Fibroblast of the conjunctiva (primary cell): ENCODE data around the gene DRG2.

Source experiments
- DNase-seq: peaks from one replicate; pipeline ENCODE4 v3.0.0-alpha.2; 2010; ENCODE audit warnings: low read depth

Gene DRG2

GRCh38 chr17:18117533-18117932 lies 29.8 kb downstream of the DRG2 start:
- no peak for DNase-seq

DNA sequence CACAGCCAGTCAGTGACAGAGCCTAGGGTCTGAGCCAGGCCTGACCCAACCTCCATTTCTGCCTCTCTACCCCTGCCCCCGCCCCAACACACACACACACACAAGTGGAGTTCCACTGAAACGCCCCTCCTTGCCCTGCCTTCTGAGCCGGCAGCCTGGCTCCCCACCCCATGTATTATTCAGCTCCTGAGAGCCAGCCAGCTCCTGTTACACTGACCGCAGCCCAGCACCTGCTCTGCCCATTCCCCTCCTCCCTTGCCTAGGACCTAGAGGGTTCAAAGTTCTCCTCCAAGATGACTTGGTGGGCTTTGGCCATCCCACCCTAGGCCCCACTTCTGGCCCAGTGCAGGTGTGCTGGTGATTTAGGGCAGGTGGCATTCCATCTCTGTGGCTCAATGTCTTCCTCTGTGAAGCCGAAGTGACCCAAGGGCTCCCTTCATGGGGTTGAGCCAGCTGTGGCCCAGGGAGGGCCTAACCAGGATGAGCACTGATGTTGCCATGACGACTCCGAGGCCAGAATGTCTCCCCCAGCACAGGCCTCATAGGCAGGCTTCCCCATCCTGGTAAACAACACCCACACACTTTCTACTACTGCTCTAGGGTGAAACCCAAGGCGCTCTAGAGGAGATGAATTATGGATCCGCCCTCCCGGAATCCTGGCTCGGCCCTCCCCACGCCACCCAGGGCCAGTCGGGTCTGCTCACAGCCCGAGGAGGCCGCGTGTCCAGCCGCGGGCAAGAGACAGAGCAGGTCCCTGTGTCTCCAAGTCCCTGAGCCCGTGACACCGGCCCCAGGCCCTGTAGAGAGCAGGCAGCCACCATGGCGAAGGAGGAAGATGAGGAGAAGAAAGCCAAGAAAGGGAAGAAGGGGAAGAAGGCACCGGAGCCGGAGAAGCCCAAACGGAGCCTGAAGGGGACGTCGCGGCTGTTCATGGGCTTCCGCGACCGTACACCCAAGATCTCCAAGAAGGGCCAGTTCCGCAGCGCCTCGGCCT lies 30.5 kb downstream of the DRG2 start:
- no peak for DNase-seq

DNA sequence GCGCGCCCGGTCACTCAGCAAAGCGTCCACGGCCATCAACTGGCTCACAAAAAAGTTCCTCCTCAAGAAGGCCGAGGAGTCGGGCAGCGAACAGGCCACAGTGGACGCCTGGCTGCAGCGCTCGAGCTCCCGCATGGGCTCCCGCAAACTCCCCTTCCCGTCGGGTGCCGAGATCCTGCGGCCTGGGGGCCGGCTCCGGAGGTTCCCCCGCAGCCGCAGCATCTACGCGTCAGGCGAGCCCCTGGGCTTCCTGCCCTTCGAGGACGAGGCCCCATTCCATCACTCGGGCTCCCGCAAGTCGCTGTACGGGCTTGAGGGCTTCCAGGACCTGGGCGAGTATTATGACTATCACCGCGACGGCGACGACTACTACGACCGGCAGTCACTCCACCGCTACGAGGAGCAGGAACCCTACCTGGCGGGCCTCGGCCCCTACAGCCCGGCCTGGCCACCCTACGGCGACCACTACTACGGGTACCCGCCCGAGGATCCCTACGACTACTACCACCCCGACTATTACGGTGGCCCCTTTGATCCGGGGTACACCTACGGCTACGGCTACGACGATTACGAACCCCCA lies 31.5 kb downstream of the DRG2 start:
- DNase-seq: no peak

DNA sequence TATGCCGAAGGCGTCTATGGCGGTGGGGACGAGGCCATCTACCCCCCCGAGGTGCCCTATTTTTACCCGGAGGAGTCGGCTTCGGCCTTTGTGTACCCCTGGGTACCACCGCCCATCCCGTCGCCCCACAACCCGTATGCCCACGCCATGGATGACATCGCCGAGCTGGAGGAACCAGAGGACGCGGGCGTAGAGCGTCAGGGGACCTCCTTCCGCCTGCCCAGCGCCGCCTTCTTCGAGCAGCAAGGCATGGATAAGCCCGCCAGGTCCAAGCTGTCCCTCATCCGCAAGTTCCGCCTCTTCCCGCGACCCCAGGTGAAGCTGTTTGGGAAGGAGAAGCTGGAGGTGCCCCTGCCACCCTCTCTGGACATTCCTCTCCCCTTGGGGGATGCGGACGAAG lies 32.2 kb downstream of the DRG2 start:
- DNase-seq: no peak

GRCh38 chr17:18120461-18121017 lies 32.8 kb downstream of the DRG2 start:
- no peak for DNase-seq

GRCh38 chr17:18121144-18121910 lies 33.6 kb downstream of the DRG2 start:
- no peak for DNase-seq

DNA sequence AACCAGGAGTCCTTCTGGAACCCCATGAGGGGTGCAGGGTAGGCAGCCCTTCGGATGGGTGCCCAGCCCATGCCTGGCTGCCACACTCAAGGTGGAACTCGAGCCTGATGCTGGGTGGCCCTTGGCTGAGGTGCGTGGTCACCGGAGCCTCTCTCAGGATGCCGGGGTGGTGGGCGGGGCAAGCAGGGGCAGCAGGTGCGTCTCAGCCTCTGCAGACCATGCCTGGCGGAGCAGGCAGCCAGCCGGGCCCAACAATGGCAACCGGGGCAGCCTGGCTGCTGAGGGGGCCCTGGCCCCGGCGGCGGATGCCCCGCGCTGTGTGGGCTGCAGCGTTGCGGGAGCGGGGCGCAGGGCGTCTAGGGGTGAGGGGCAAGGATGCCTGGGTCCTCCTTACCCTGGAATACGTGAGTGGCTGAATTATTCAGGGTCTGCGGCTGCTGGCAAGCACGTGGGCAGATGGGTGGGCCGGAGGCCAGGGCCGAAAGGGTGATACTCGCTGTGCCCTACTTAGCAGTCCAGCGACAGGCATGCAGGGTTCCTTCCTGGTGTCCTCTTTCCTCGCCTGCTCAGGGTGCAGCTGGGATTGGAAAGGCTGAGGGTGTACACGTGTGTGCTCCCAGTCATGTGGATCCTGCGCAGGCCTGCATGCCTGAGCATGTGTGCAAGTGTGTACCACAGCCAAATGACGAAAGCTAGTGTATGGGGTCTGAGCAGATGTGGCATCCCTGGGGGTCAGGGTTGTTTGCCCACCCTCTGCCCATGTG lies 35.4 kb downstream of the DRG2 start:
- no peak for DNase-seq

- no peak for DNase-seq
These were observed 36.8 kb downstream of the DRG2 start for GRCh38 chr17:18124345-18125126.

- peak; percentile 36 for DNase-seq
These were observed 41.3 kb downstream of the DRG2 start for GRCh38 chr17:18129041-18129502.

GRCh38 chr17:18132711-18133110 lies 45.0 kb downstream of the DRG2 start:
- DNase-seq: no peak

GRCh38 chr17:18136357-18136756 lies 48.6 kb downstream of the DRG2 start:
- no peak for DNase-seq

DNA sequence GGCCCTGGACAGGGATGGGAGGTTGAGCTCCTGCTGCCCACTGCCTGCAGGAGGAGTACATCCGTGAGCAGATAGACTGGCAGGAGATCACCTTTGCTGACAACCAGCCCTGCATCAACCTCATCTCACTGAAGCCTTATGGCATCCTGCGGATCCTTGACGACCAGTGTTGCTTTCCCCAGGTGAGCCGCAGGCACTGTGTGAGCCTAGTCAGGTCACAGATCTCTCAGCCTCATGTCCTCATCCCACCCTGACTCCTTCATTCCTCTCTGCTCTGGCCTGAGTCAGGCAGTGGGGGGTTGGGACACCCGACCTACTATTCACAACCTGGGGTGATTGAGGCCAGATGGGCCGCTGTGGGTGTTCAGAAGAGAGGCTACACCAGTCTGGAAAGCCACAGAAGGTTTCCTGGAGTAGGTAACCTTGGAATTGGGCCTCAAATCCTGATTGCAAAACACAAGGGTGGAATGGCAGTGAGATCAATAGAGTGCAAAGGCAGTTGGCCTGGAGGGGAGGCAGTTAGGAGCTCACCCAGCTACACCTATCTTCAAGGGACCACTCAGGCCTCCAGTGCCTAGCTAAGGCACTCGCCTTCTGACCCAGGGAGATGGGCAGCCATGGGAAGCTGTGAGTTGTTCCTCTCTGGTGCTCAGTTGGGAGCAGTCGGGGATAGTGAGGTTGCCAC lies 50.5 kb downstream of the DRG2 start:
- no peak for DNase-seq

DNA sequence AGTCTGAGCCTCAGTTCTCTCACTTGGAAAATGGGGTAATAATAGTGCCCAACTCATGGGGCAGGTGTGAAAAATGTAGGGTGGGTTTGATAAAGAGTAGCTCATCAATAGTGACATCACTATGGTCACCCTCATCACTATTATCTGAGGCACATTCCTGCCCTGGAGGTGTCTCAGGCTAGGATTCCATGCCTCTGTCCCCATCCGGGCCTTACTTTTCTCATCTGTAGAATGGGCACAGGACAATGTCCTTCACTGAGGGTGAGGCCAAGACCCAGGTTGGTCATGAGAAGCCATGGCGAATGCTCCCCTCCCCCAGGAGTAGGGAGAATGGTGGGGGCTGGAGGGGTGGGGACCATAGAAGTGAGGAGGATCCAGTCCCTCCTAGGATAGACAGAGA lies 51.3 kb downstream of the DRG2 start:
- DNase-seq: no peak

GRCh38 chr17:18139498-18139897 lies 51.8 kb downstream of the DRG2 start:
- DNase-seq: no peak

GRCh38 chr17:18139949-18140348 lies 52.2 kb downstream of the DRG2 start:
- DNase-seq: peak; percentile 13

DNA sequence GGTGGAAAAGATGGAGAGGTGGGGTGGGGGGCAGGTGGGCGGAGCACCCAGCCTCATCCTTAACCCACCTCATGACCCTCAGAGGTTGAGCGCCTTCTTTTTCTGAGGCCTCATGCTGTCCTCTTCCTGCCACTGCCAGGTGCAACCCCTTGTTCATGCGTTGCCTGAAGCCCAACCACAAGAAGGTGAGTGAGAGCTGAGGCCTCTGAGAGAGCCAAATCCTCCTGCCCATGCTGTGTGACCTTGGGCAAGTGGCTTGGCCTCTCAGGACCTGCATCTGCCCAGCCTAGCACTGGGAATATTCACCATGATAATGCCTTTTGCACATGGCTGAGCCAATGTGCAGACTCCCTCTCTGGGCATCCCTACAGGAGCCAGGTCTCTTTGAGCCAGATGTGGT lies 52.9 kb downstream of the DRG2 start:
- no peak for DNase-seq

GRCh38 chr17:18141210-18141803 lies 53.6 kb downstream of the DRG2 start:
- peak; percentile 34 for DNase-seq

GRCh38 chr17:18142417-18142816 lies 54.7 kb downstream of the DRG2 start:
- no peak for DNase-seq

- no peak for DNase-seq
These were observed 55.5 kb downstream of the DRG2 start for GRCh38 chr17:18143044-18143936.
